ENCODE data around the gene FAM25A.
"Not testable (repeated sequence)": the region's sequence is repeated elsewhere in the genome, so short reads cannot be mapped to it uniquely, and the experiment has no call there.

The FAM25A gene

GRCh38 chr10:87020056-87020455 lies at the start of gene FAM25A:
FAM25A (plus strand) TSS chr10:87020294; CDS start chr10:87020325, 31 bp downstream.
- DNase-seq (ENCODE audit: low read depth): not testable (repeated sequence)

GRCh38 chr10:86970982-86971231 lies 49.2 kb upstream of the FAM25A start:
- no peak for DNase-seq (ENCODE audit: low read depth)

- peak; percentile 84 for DNase-seq (ENCODE audit: low read depth)
Measured at GRCh38 chr10:86971232-86971991, 48.7 kb upstream of the FAM25A start.

- DNase-seq (ENCODE audit: low read depth): no peak
Measured at GRCh38 chr10:86972613-86973380, 47.3 kb upstream of the FAM25A start.

GRCh38 chr10:86974484-86974883 lies 45.6 kb upstream of the FAM25A start:
- DNase-seq (ENCODE audit: low read depth): no peak

- no peak for DNase-seq (ENCODE audit: low read depth)
Measured at GRCh38 chr10:86976362-86977056, 43.6 kb upstream of the FAM25A start.

- not testable (repeated sequence) for DNase-seq (ENCODE audit: low read depth)
Measured at GRCh38 chr10:86978457-86978856, 41.6 kb upstream of the FAM25A start.

GRCh38 chr10:86979296-86979818 lies 40.7 kb upstream of the FAM25A start:
- no peak for DNase-seq (ENCODE audit: low read depth)

- DNase-seq (ENCODE audit: low read depth): no peak
Measured at GRCh38 chr10:86979977-86980448, 40.1 kb upstream of the FAM25A start.

- DNase-seq (ENCODE audit: low read depth): not testable (repeated sequence)
Measured at GRCh38 chr10:86981020-86981419, 39.1 kb upstream of the FAM25A start.

GRCh38 chr10:86981716-86982115 lies 38.4 kb upstream of the FAM25A start:
- DNase-seq (ENCODE audit: low read depth): no peak

GRCh38 chr10:86984498-86984897 lies 35.6 kb upstream of the FAM25A start:
- DNase-seq (ENCODE audit: low read depth): not testable (repeated sequence)

- no peak for DNase-seq (ENCODE audit: low read depth)
Measured at GRCh38 chr10:86988520-86988919, 31.6 kb upstream of the FAM25A start.

- DNase-seq (ENCODE audit: low read depth): not testable (repeated sequence)
Measured at GRCh38 chr10:86991362-86991761, 28.7 kb upstream of the FAM25A start.

- DNase-seq (ENCODE audit: low read depth): no peak
Measured at GRCh38 chr10:86992456-86992855, 27.6 kb upstream of the FAM25A start.

GRCh38 chr10:86992929-86993328 lies 27.2 kb upstream of the FAM25A start:
- DNase-seq (ENCODE audit: low read depth): no peak

GRCh38 chr10:86999802-87000403 lies 20.2 kb upstream of the FAM25A start:
- DNase-seq (ENCODE audit: low read depth): not testable (repeated sequence)

GRCh38 chr10:87000491-87000890 lies 19.6 kb upstream of the FAM25A start:
- DNase-seq (ENCODE audit: low read depth): no peak

GRCh38 chr10:87007124-87007523 lies 13.0 kb upstream of the FAM25A start:
- not testable (repeated sequence) for DNase-seq (ENCODE audit: low read depth)

- DNase-seq (ENCODE audit: low read depth): not testable (repeated sequence)
Measured at GRCh38 chr10:87007674-87008073, 12.4 kb upstream of the FAM25A start.

GRCh38 chr10:87008303-87008702 lies 11.8 kb upstream of the FAM25A start:
- DNase-seq (ENCODE audit: low read depth): not testable (repeated sequence)

- DNase-seq (ENCODE audit: low read depth): not testable (repeated sequence)
Measured at GRCh38 chr10:87009134-87009696, 10.9 kb upstream of the FAM25A start.

Data from stimulated activated CD8-positive, alpha-beta memory T cell treated with anti-CD3 and anti-CD28 coated beads, Interleukin-12 subunit alpha, Interleukin-12 subunit beta, amount 100 ng/mL, for 4 hours (primary cell).